K562 (cell line): ENCODE results near the gene ZBTB20. TPM values are rescaled to one million over a fixed set of nuclear protein-coding genes. Genes with fewer than 3 reads are reported as not detected.

Experiments
- ATAC-seq: fragments of 200-7000 bp; cut with Tn5 transposase; 3 replicates; pipeline ENCODE4 v1.9.1; 2020; ENCODE audit warnings: moderate library complexity
- BruUV-seq: library from RNA; stranded (reverse); fragments of 400-500 nt; replicated peaks from 2 replicates; lab custom pipeline; 2021; lab: Mats Ljungman, UMichigan
- CTCF ChIA-PET: fragments of 300-600 bp; formaldehyde crosslinking; extraction: SDS; loops from one replicate; lab custom pipeline; 2021; ENCODE audit warnings: low intra/inter-chr PET ratio; lab: Yijun Ruan, JAX
- POLR2A ChIA-PET: fragments of 300-600, 350-650 bp; sonication (Branson Sonifier 250); formaldehyde crosslinking; extraction: SDS; loops from one replicate; lab custom pipeline; 2021; ENCODE audit warnings: antibody characterized with exemption, inconsistent platforms; lab: Yijun Ruan, JAX
- DNase-seq, 4 experiments: peaks; one replicate each; pipeline versions ENCODE4 v3.0.0 to v3.0.0-alpha.2; 2011 to 2018; ENCODE audit warnings: low spot score in 3 of 4, mixed read lengths in 3 of 4; ENCODE audit errors: extremely low read depth in 1 of 4
- FAIRE-seq: peaks from 2 replicates; lab custom pipeline; 2011; peaks lifted over from hg19 to GRCh38; lab: Jason Lieb, UNC
- H2AFZ ChIP-seq: 2 replicates; pipeline ENCODE4 v1.6.0; 2011; ENCODE audit warnings: low read depth, low read length, control low read depth, inconsistent platforms
- H3K27ac ChIP-seq: fragments of 200-600 bp; 3 replicates; pipeline ENCODE4 v1.8.0; 2011; ENCODE audit warnings: low read depth, mild to moderate bottlenecking, control low read depth, inconsistent platforms, low read length, moderate library complexity, mixed read lengths; ENCODE audit errors: extremely low read depth
- H3K27me3 ChIP-seq, 2 experiments: fragments of 300-600 bp in 1 of 2; 2 replicates in 1 of 2; 3 replicates in 1 of 2; pipeline versions ENCODE4 v1.6.0 to v1.8.0; 2011; ENCODE audit warnings: inconsistent platforms in 2 of 2, low read length in 2 of 2, mild to moderate bottlenecking in 1 of 2, mixed read lengths in 1 of 2, moderate library complexity in 1 of 2; ENCODE audit not compliant: control insufficient read depth in 2 of 2, insufficient read depth in 2 of 2
- H3K36me3 ChIP-seq: fragments of 300-600 bp; 3 replicates; pipeline ENCODE4 v1.8.0; 2011; ENCODE audit warnings: mild to moderate bottlenecking, low read length, inconsistent platforms; ENCODE audit not compliant: control insufficient read depth, insufficient read depth
- H3K4me1 ChIP-seq, 2 experiments: fragments of 200-600 bp in 1 of 2; replicated peaks in 1 of 2; 2 replicates in 1 of 2; 3 replicates in 1 of 2; pipeline versions ENCODE4 v1.5.1 to v1.8.0; 2011; ENCODE audit warnings: inconsistent platforms in 2 of 2, low read length in 2 of 2, mild to moderate bottlenecking in 1 of 2, mixed read lengths in 1 of 2, moderate library complexity in 1 of 2; ENCODE audit not compliant: control insufficient read depth in 2 of 2, insufficient read depth in 2 of 2
- H3K4me2 ChIP-seq: 2 replicates; pipeline ENCODE4 v1.6.1; 2011; ENCODE audit warnings: low read length, control low read depth, inconsistent platforms, mixed read lengths; ENCODE audit not compliant: insufficient read depth
- H3K4me3 ChIP-seq: fragments of 200-600 bp; sonication (generic), shearing (Covaris generic); 2 replicates; pipeline ENCODE4 v1.5.1; 2016; ENCODE audit warnings: control low read depth, inconsistent platforms
- H3K79me2 ChIP-seq: fragments of 200-600 bp; 3 replicates; pipeline ENCODE4 v1.8.0; 2011; ENCODE audit warnings: low read length, inconsistent platforms; ENCODE audit not compliant: control insufficient read depth, insufficient read depth
- H3K9ac ChIP-seq, 2 experiments: 2 replicates each; pipeline versions ENCODE4 v1.6.0 to v1.6.1; 2011; ENCODE audit warnings: low read depth in 2 of 2, low read length in 2 of 2, control low read depth in 1 of 2, inconsistent platforms in 1 of 2, mild to moderate bottlenecking in 1 of 2, mixed read lengths in 1 of 2; ENCODE audit not compliant: insufficient read depth in 1 of 2
- H3K9me1 ChIP-seq: one replicate; pipeline ENCODE4 v1.6.0; 2011; ENCODE audit warnings: inconsistent platforms, mild to moderate bottlenecking, low read length, moderate library complexity; ENCODE audit not compliant: control insufficient read depth, insufficient read depth
- H3K9me3 ChIP-seq: replicated peaks from 2 replicates; pipeline ENCODE4 v1.5.1; 2011; ENCODE audit warnings: low read depth, low read length, inconsistent platforms; ENCODE audit not compliant: control insufficient read depth, insufficient read depth
- H4K20me1 ChIP-seq: replicated peaks from 2 replicates; pipeline ENCODE4 v1.6.1; 2011; ENCODE audit warnings: low read length, inconsistent platforms, mixed read lengths; ENCODE audit not compliant: control insufficient read depth, insufficient read depth
- CBFA2T3 ChIP-seq: fragments of 450-650 bp; IDR thresholded peaks from 2 replicates; pipeline ENCODE4 v1.6.1; 2017
- CTBP1 ChIP-seq: fragments of 450-650 bp; IDR thresholded peaks from 2 replicates; pipeline ENCODE4 v1.6.1; 2016; ENCODE audit warnings: borderline replicate concordance
- ETS2 ChIP-seq: IDR thresholded peaks from 2 replicates; pipeline ENCODE4 v1.6.1; 2016; ENCODE audit warnings: borderline replicate concordance, missing genetic modification characterization, mild to moderate bottlenecking, moderate library complexity, missing compliant biosample characterization; ENCODE audit not compliant: poor library complexity, severe bottlenecking
- LARP7 ChIP-seq: fragments of 450-650 bp; IDR thresholded peaks from 2 replicates; pipeline ENCODE4 v1.6.1; 2016
- PTBP1 ChIP-seq: fragments of 200-400 bp; formaldehyde crosslinking; IDR thresholded peaks from 2 replicates; pipeline ENCODE4 v1.6.1; 2017; ENCODE audit warnings: low read depth, low read length
- SAFB2 ChIP-seq: fragments of 200-400 bp; formaldehyde crosslinking; IDR thresholded peaks from 2 replicates; pipeline ENCODE4 v1.6.1; 2018; ENCODE audit warnings: borderline replicate concordance, low read length, low read depth, moderate library complexity; ENCODE audit not compliant: severe bottlenecking
- SRSF1 ChIP-seq: fragments of 200-400 bp; formaldehyde crosslinking; IDR thresholded peaks from 2 replicates; pipeline ENCODE4 v1.6.1; 2017; ENCODE audit warnings: mild to moderate bottlenecking, low read depth, low read length, moderate library complexity
- ZKSCAN8 ChIP-seq: fragments of 200-800 bp; sonication (Bioruptor generic); IDR thresholded peaks from 2 replicates; pipeline ENCODE4 v1.6.1; 2016; ENCODE audit warnings: missing genetic modification characterization, missing compliant biosample characterization
- ZNF165 ChIP-seq: fragments of 250-450 bp; sonication (Bioruptor Pico); IDR thresholded peaks from 2 replicates; pipeline ENCODE4 v1.4.0; 2020; ENCODE audit warnings: borderline replicate concordance
- ZNF764 ChIP-seq: fragments of 250-450 bp; sonication (Bioruptor Pico); IDR thresholded peaks from 2 replicates; pipeline ENCODE4 v1.4.0; 2020; ENCODE audit warnings: low read depth, mild to moderate bottlenecking, moderate library complexity
- ZNF77 ChIP-seq: fragments of 250-450 bp; sonication (Bioruptor Pico); IDR thresholded peaks from 2 replicates; pipeline ENCODE4 v1.5.0; 2020
- WGBS: fragments of 100-300 bp; shearing (Covaris generic); methylation state at CpG from one replicate; pipeline ENCODE4 v1.1.6; 2016; ENCODE audit warnings: low coverage, mixed read lengths; ENCODE audit not compliant: insufficient coverage; ENCODE audit errors: missing lambda C conversion rate; 5-methylcytosine and 5-hydroxymethylcytosine counted together
- in situ Hi-C: fragments of 300-500 bp; cut with MboI; formaldehyde crosslinking; loops from 4 replicates; pipeline ENCODE4 v1.15.0; 2018; ENCODE audit warnings: inconsistent platforms, mixed read lengths
- intact Hi-C: fragments of 100-400 bp; cut with micrococcal nuclease; formaldehyde crosslinking; loops from 2 replicates; pipeline ENCODE4 v1.14.2; 2022
- polyA plus RNA-seq, 8 experiments: library from polyadenylated mRNA; depleted of rRNA in 4 of 8; stranded (reverse) in 5 of 8; unstranded in 3 of 8; fragments of >200 nt; fragmentation: Nextera tagmentation in 2 of 8; fragmentation: Illumina TruSeq in 1 of 8; extraction: Ambion mirVana in 2 of 8; extraction: Trizol in 1 of 8; gene quantifications; 2 replicates each; pipeline versions ENCODE4 v1.2.1 to v1.2.3, GENCODE V29; 2011 to 2014; ENCODE audit warnings: inconsistent platforms in 1 of 8, missing spikeins in 1 of 8
- total RNA-seq, 7 experiments: library from RNA; depleted of rRNA in 6 of 7; stranded (reverse); fragments of >200 nt in 6 of 7; fragmentation: Illumina TruSeq in 2 of 7; extraction: Trizol in 2 of 7; gene quantifications; 2 replicates each; pipeline versions ENCODE4 v1.2.1 to v1.2.3, GENCODE V29; 2011 to 2021; ENCODE audit warnings: low replicate concordance in 1 of 7
- TF ChIP-seq, protein P1 (sequence below): IDR thresholded peaks from 2 replicates; pipeline ENCODE4 v1.6.1; 2011; ENCODE audit not compliant: insufficient read length; ENCODE audit errors: extremely low read depth
- TF ChIP-seq, protein P2 (sequence below): sonication (generic); formaldehyde crosslinking; IDR thresholded peaks from 2 replicates; pipeline ENCODE4 v1.8.0; 2022; ENCODE audit warnings: mild to moderate bottlenecking, missing genetic modification reagents
- TF ChIP-seq, protein P3 (sequence below): sonication (generic); formaldehyde crosslinking; IDR thresholded peaks from 2 replicates; pipeline ENCODE4 v1.8.1; 2022; ENCODE audit warnings: missing genetic modification reagents
- TF ChIP-seq, protein P4 (sequence below): fragments of 450-650 bp; IDR thresholded peaks from 2 replicates; pipeline ENCODE4 v1.6.1; 2018; ENCODE audit warnings: mild to moderate bottlenecking, low read depth; ENCODE audit not compliant: partially characterized antibody
- TF ChIP-seq, protein P5 (sequence below): fragments of 450-650 bp; formaldehyde crosslinking; IDR thresholded peaks from 2 replicates; pipeline ENCODE4 v1.4.0; 2020; ENCODE audit warnings: mild to moderate bottlenecking, moderate library complexity

Gene ZBTB20
- total and polyA plus RNA-seq, 9 of the 15 experiments (the other 6 are each of a cell fraction or from before 2014, with no cell fraction given), result 0.17 to 1.7 (median 0.45) TPM

DNA sequence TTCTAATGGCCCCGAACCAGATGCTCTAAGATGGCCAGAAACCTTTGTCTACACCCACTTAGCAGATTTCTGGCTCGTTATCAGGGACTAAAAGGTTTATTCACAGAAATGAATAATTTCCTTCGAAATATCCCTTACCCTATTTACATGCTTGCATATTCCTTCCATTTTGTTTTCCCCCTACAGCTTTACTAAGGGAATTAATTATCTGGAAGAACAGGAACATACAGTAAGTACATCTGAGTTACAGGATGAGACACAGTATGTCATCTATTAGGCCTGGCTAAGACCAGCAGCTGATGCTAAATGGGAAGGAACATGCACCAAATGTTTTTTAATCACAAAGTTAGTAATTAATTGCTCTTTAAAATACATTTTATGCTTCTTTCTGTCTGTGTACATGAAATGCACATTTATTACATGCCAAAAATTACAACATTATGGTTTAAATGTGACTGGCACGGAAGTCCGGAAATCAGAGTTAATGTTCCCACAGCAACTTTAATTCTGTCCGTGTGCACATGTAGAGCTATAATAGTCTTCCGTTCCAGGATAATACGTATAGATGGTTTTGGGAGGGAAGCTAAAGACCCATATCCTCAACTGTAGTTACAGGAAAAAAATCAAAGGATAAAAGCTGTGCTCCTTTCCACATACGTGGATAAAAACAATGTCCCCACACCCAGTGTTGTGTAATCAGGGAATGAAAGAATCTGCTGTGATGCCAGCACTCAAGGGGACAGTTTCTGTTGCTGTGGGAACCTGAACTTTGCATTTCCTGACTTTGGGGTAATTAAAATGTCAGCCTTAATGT lies 771.3 kb downstream of the ZBTB20 start:
- FAIRE-seq, result no peak
- no peak for ATAC-seq
- Histone ChIP-seq H3K27me3 (no peaks in the 10 kb centered on the region), H3K4me2 (no peak overlapping the region), H2AFZ (no peak overlapping the region), H3K4me3 (no peak overlapping the region), H3K9ac (no peak overlapping the region), H4K20me1 (no peaks in the 10 kb centered on the region), H3K4me1 (no peaks in the 10 kb centered on the region), H3K79me2 (no peaks in the 10 kb centered on the region), H3K27ac (no peak overlapping the region), H3K9me1 (no peaks in the 10 kb centered on the region), H3K9me3 (no peaks in the 10 kb centered on the region), H3K36me3 (no peaks in the 10 kb centered on the region)
- DNase-seq, result no peak
- intact Hi-C loops, result no loop called here
- WGBS, result 7% methylated on average over 7 of the region's 9 CpGs
- in situ Hi-C loops, result no loop called here
- ChIA-PET POLR2A (no interaction called here), CTCF (interaction anchor here (0.6 to 0.7 kb wide), 2 partner anchors 140 to 1439 kb away, joined by 3 to 4 read pairs; no protein-coding TSS in a partner anchor)
- no TSS peak for BruUV-seq
- TF ChIP-seq LARP7 (no peak), ZNF165 (no peak), SRSF1 (no peak), PTBP1 (no peak), ZNF77 (no peak), ZNF764 (no peak), SAFB2 (no peak), CBFA2T3 (no peak), CTBP1 (no peak), ZKSCAN8 (CRISPR knock-in tag) (no peak), ETS2 (tag) (no peak)
- TF ChIP-seq, protein P1, sequence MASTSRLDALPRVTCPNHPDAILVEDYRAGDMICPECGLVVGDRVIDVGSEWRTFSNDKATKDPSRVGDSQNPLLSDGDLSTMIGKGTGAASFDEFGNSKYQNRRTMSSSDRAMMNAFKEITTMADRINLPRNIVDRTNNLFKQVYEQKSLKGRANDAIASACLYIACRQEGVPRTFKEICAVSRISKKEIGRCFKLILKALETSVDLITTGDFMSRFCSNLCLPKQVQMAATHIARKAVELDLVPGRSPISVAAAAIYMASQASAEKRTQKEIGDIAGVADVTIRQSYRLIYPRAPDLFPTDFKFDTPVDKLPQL, result no peak
- TF ChIP-seq, protein P2, sequence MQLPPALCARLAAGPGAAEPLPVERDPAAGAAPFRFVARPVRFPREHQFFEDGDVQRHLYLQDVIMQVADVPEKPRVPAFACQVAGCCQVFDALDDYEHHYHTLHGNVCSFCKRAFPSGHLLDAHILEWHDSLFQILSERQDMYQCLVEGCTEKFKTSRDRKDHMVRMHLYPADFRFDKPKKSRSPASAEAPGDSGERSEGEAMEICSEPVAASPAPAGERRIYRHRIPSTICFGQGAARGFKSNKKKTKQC (CRISPR knock-in tag), result no peak
- TF ChIP-seq, protein P3, sequence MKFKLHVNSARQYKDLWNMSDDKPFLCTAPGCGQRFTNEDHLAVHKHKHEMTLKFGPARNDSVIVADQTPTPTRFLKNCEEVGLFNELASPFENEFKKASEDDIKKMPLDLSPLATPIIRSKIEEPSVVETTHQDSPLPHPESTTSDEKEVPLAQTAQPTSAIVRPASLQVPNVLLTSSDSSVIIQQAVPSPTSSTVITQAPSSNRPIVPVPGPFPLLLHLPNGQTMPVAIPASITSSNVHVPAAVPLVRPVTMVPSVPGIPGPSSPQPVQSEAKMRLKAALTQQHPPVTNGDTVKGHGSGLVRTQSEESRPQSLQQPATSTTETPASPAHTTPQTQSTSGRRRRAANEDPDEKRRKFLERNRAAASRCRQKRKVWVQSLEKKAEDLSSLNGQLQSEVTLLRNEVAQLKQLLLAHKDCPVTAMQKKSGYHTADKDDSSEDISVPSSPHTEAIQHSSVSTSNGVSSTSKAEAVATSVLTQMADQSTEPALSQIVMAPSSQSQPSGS, result no peak
- TF ChIP-seq, protein P4, sequence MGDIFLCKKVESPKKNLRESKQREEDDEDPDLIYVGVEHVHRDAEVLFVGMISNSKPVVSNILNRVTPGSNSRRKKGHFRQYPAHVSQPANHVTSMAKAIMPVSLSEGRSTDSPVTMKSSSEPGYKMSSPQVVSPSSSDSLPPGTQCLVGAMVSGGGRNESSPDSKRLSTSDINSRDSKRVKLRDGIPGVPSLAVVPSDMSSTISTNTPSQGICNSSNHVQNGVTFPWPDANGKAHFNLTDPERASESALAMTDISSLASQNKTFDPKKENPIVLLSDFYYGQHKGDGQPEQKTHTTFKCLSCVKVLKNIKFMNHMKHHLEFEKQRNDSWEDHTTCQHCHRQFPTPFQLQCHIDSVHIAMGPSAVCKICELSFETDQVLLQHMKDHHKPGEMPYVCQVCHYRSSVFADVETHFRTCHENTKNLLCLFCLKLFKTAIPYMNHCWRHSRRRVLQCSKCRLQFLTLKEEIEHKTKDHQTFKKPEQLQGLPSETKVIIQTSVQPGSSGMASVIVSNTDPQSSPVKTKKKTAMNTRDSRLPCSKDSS, result no peak
- TF ChIP-seq, protein P5, sequence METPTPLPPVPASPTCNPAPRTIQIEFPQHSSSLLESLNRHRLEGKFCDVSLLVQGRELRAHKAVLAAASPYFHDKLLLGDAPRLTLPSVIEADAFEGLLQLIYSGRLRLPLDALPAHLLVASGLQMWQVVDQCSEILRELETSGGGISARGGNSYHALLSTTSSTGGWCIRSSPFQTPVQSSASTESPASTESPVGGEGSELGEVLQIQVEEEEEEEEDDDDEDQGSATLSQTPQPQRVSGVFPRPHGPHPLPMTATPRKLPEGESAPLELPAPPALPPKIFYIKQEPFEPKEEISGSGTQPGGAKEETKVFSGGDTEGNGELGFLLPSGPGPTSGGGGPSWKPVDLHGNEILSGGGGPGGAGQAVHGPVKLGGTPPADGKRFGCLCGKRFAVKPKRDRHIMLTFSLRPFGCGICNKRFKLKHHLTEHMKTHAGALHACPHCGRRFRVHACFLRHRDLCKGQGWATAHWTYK, result no peak
